GM23248 (cell line): ENCODE measurements around the gene IPP. TPM values are rescaled to one million over a fixed set of nuclear protein-coding genes. Genes with fewer than 3 reads are reported as not detected.

Experiments
- DNase-seq: peaks from one replicate; pipeline ENCODE4 v3.0.0-alpha.2; 2015
- H2AFZ ChIP-seq: fragments of 200-600 bp; sonication (generic); 2 replicates; pipeline ENCODE4 v1.6.1; 2016; ENCODE audit warnings: antibody characterized with exemption
- H3F3A ChIP-seq: fragments of 200-600 bp; sonication (generic); 2 replicates; pipeline ENCODE4 v1.6.1; 2016; ENCODE audit warnings: mild to moderate bottlenecking, antibody characterized with exemption, mixed run types; ENCODE audit not compliant: insufficient read depth
- H3K27ac ChIP-seq: fragments of 200-600 bp; sonication (generic); 2 replicates; pipeline ENCODE4 v1.5.1; 2016; ENCODE audit warnings: mild to moderate bottlenecking
- H3K27me3 ChIP-seq: fragments of 200-600 bp; sonication (generic); replicated peaks from 2 replicates; pipeline ENCODE4 v1.6.1; 2016; ENCODE audit warnings: mild to moderate bottlenecking; ENCODE audit not compliant: insufficient read depth
- H3K36me3 ChIP-seq: fragments of 200-600 bp; sonication (generic); 2 replicates; pipeline ENCODE4 v1.6.1; 2016; ENCODE audit warnings: low read depth, mild to moderate bottlenecking
- H3K4me1 ChIP-seq: fragments of 200-600 bp; sonication (generic); 2 replicates; pipeline ENCODE4 v1.6.1; 2016; ENCODE audit warnings: mild to moderate bottlenecking; ENCODE audit not compliant: insufficient read depth
- H3K4me2 ChIP-seq: fragments of 200-600 bp; sonication (generic); one replicate; pipeline ENCODE4 v1.6.1; 2016; ENCODE audit warnings: mild to moderate bottlenecking; ENCODE audit not compliant: unreplicated experiment
- H3K4me3 ChIP-seq: fragments of 200-600 bp; sonication (generic); 2 replicates; pipeline ENCODE4 v1.5.1; 2016; ENCODE audit warnings: mild to moderate bottlenecking
- H3K79me2 ChIP-seq: fragments of 200-600 bp; sonication (generic); 2 replicates; pipeline ENCODE4 v1.6.1; 2016; ENCODE audit warnings: mild to moderate bottlenecking; ENCODE audit not compliant: insufficient read depth
- H3K9ac ChIP-seq: fragments of 200-600 bp; sonication (generic); 2 replicates; pipeline ENCODE4 v1.6.1; 2016; ENCODE audit warnings: mild to moderate bottlenecking
- H3K9me2 ChIP-seq: fragments of 200-600 bp; sonication (generic); 2 replicates; pipeline ENCODE4 v1.6.1; 2016; ENCODE audit warnings: mixed run types, mild to moderate bottlenecking, moderate library complexity; ENCODE audit not compliant: insufficient read depth
- H3K9me3 ChIP-seq: fragments of 200-600 bp; sonication (generic); one replicate; pipeline ENCODE4 v1.6.1; 2017; ENCODE audit warnings: low read depth
- H4K20me1 ChIP-seq: fragments of 200-600 bp; sonication (generic); 2 replicates; pipeline ENCODE4 v1.6.0; 2016; ENCODE audit not compliant: insufficient read depth
- EZH2 ChIP-seq: fragments of 200-600 bp; sonication (generic); IDR thresholded peaks from 2 replicates; pipeline ENCODE4 v1.6.1; 2018; ENCODE audit warnings: antibody characterized with exemption, mild to moderate bottlenecking; ENCODE audit not compliant: insufficient read depth, poor library complexity, severe bottlenecking
- EZH2phosphoT487 ChIP-seq: fragments of 200-600 bp; sonication (generic); IDR thresholded peaks from 2 replicates; pipeline ENCODE4 v1.6.1; 2018; ENCODE audit warnings: antibody characterized with exemption, moderate library complexity, mild to moderate bottlenecking, low read depth; ENCODE audit not compliant: insufficient read depth
- WGBS, 2 experiments: methylation state at CpG; one replicate each; pipeline ENCODE4 v1.1.6; 2015 to 2017; ENCODE audit warnings: low lambda C conversion rate in 2 of 2, low coverage in 1 of 2; ENCODE audit errors: missing lambda C conversion rate in 2 of 2; 5-methylcytosine and 5-hydroxymethylcytosine counted together
- in situ Hi-C: fragments of 300-500 bp; cut with MboI; formaldehyde crosslinking; loops from 2 replicates; pipeline ENCODE4 v1.15.0; 2020
- polyA plus RNA-seq: library from polyadenylated mRNA; unstranded; fragments of >200 nt; fragmentation: Nextera tagmentation; extraction: Ambion mirVana; gene quantifications from 2 replicates; pipeline ENCODE4 v1.2.1, GENCODE V29; 2016
- total RNA-seq: library from RNA; depleted of rRNA; stranded (reverse); fragments of >200 nt; shearing (Covaris generic); gene quantifications from 2 replicates; pipeline ENCODE4 v1.2.3, GENCODE V29; 2014

The IPP gene
- total and polyA plus RNA-seq, 2 experiments from 2014 or later: 17.0 to 19.3 TPM

DNA sequence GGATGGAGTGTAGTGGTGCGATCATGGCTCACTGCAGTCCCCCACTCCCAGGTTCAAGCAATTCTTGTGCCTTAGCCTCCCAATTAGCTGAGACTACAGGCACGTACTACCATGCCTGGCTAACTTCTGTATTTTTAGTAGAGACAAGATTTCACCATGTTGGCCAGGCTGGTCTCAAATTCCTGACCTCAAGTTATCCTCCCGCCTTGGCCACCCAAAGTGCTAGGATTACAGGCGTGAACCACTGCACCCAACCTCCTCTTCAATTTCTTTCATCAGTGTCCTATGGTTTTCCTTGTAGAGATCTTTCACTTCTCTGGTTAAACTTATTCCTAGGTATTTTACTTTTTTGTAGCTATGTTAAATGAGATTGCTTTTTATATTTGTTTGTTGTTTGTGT lies 42.3 kb upstream of the IPP start:
- H3K27ac ChIP-seq: no peak overlapping the region
- WGBS, 2 experiments: 79 to 82% methylated on average over 4 of the region's 4 CpGs
- no peak overlapping the region for H3K4me2 ChIP-seq
- no peaks in the 10 kb centered on the region for H4K20me1 ChIP-seq
- TF ChIP-seq EZH2 (no peak), EZH2phosphoT487 (no peak)
- no peaks in the 10 kb centered on the region for H3F3A ChIP-seq
- H3K36me3 ChIP-seq: no peaks in the 10 kb centered on the region
- no peaks in the 10 kb centered on the region for H3K9me3 ChIP-seq
- in situ Hi-C loops: no loop called here
- H3K4me3 ChIP-seq: no peak overlapping the region
- no peak overlapping the region for H2AFZ ChIP-seq
- no peak for DNase-seq
- H3K9ac ChIP-seq: no peak overlapping the region
- no peaks in the 10 kb centered on the region for H3K27me3 ChIP-seq
- no peaks in the 10 kb centered on the region for H3K9me2 ChIP-seq
- no peaks in the 10 kb centered on the region for H3K4me1 ChIP-seq
- no peaks in the 10 kb centered on the region for H3K79me2 ChIP-seq

DNA sequence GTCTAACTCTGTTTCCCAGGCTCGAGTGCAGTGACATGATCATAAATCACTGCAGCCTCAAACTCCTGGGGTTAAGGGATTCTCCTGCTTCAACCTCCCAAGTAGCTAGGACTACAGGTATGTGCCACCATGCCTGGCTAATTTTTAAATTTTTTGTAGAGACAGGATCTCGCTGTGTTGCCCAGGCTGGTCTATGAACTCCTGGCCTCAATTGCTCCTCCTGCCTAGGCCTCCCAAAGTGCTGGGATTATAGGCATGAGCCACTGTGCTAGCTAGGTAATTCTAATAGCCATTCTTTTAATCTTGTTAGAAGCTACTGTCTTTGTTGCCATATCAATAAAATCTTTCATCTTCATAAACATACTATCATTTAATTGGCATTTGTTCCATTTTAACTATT lies 39.1 kb upstream of the IPP start:
- Histone ChIP-seq H3K4me2 (no peak overlapping the region), H3K79me2 (no peaks in the 10 kb centered on the region), H3K9ac (no peak overlapping the region), H3K9me2 (no peaks in the 10 kb centered on the region), H3K9me3 (no peaks in the 10 kb centered on the region), H3K36me3 (no peaks in the 10 kb centered on the region), H3K27ac (no peak overlapping the region), H3F3A (no peaks in the 10 kb centered on the region), H4K20me1 (no peaks in the 10 kb centered on the region), H3K4me3 (no peak overlapping the region), H3K27me3 (no peaks in the 10 kb centered on the region), H2AFZ (no peak overlapping the region), H3K4me1 (no peaks in the 10 kb centered on the region)
- WGBS, 2 experiments: 66 to 78% methylated on average over 2 of the region's 2 CpGs
- no peak for DNase-seq
- TF ChIP-seq EZH2 (no peak), EZH2phosphoT487 (no peak)
- in situ Hi-C loops: no loop called here

DNA sequence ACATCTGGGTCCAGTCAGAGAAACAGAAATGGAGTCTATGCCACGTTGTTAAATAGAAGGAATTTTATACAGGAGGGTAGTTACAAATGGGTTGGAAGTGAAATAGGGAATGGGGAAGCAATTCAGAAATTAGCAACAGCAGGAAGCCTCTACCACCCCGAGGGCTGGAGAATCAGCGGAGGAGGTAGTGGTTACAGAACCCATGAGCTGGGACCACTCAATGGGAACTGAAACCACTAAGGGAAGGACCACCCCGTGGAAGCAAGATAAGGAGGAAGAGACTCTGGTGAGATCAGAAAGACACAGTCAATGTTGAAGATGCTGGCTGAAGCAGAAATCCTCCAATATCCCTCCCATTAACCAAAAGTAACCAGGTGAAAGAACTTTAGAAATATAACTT lies 37.5 kb upstream of the IPP start:
- TF ChIP-seq EZH2: no peak
- no peak for TF ChIP-seq EZH2phosphoT487
- Histone ChIP-seq H3K27ac (no peak overlapping the region), H3K4me3 (no peak overlapping the region), H3K4me2 (no peak overlapping the region), H3K36me3 (no peaks in the 10 kb centered on the region), H4K20me1 (no peaks in the 10 kb centered on the region), H3K27me3 (peaks cover 3% of the 10 kb centered on the region; the same call in 1 of the 2 replicates), H3K79me2 (no peaks in the 10 kb centered on the region), H3K9me2 (no peaks in the 10 kb centered on the region), H3F3A (no peaks in the 10 kb centered on the region), H3K9me3 (no peaks in the 10 kb centered on the region), H3K4me1 (no peaks in the 10 kb centered on the region), H3K9ac (no peak overlapping the region), H2AFZ (no peak overlapping the region)
- 62 to 64% methylated on average over 4 of the region's 4 CpGs for WGBS, 2 experiments
- in situ Hi-C loops: no loop called here
- DNase-seq: no peak

DNA sequence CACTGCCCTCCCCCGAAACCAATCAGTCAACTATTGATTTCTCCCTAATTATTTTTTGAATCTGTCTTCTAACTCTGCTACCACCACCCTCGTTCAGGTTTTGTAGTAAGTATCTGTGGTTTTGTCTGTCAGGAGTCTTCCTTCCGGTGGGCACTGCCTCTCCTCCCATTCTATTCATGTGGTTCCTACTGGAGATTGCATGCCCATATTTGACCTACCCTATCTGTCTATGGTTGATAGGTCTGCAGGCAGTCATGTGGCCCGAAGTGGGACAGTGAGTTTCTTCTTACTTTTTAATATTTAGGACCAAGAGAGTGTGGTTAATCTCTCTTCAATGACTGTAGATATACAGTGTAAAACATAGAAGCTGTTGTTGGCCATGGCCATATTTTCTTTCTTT lies 35.1 kb upstream of the IPP start:
- no peaks in the 10 kb centered on the region for H3F3A ChIP-seq
- H3K9me3 ChIP-seq: no peaks in the 10 kb centered on the region
- H3K9me2 ChIP-seq: no peaks in the 10 kb centered on the region
- in situ Hi-C loops: no loop called here
- DNase-seq: no peak
- H3K79me2 ChIP-seq: no peaks in the 10 kb centered on the region
- no peak overlapping the region for H3K4me2 ChIP-seq
- no peaks in the 10 kb centered on the region for H4K20me1 ChIP-seq
- H3K36me3 ChIP-seq: no peaks in the 10 kb centered on the region
- peaks cover 10% of the 10 kb centered on the region for H3K27me3 ChIP-seq
- no peaks in the 10 kb centered on the region for H3K4me1 ChIP-seq
- 57 to 63% methylated on average over 4 of the region's 4 CpGs for WGBS, 2 experiments
- no peak for TF ChIP-seq EZH2
- no peak for TF ChIP-seq EZH2phosphoT487
- H3K9ac ChIP-seq: no peak overlapping the region
- no peak overlapping the region for H3K4me3 ChIP-seq
- no peak overlapping the region for H3K27ac ChIP-seq
- H2AFZ ChIP-seq: no peak overlapping the region

DNA sequence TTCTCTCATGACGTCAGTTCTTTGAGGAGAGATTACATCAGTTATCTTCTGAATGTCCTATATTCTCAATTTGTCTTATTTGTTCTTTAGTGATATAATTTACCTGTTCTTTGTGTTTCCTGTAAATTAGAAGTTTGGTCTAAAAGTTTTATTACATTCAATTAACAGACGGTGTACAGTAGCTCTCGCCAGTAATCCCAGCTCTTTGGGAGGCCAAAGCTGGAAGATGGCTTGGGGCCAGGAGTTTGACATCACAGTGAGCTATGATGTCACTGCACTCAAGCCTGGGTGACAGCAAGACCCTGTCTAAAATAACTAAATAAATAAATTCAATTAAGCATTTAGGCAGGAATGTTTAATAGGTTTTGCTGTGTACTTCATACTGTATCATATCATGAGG lies 25.3 kb upstream of the IPP start:
- Histone ChIP-seq H3K36me3 (no peaks in the 10 kb centered on the region), H4K20me1 (no peaks in the 10 kb centered on the region), H3K9me2 (no peaks in the 10 kb centered on the region), H3K4me3 (no peak overlapping the region), H3K4me2 (no peak overlapping the region), H3K79me2 (no peaks in the 10 kb centered on the region), H3K27ac (no peak overlapping the region), H2AFZ (no peak overlapping the region), H3F3A (no peaks in the 10 kb centered on the region), H3K4me1 (no peaks in the 10 kb centered on the region), H3K9me3 (no peaks in the 10 kb centered on the region), H3K27me3 (no peaks in the 10 kb centered on the region), H3K9ac (no peak overlapping the region)
- TF ChIP-seq EZH2phosphoT487 (no peak), EZH2 (no peak)
- in situ Hi-C loops: no loop called here
- 86 to 94% methylated on average over 3 of the region's 3 CpGs for WGBS, 2 experiments
- no peak for DNase-seq
